GM23338 (cell line): ENCODE measurements around the gene FLNB. TPM values are rescaled to one million over a fixed set of nuclear protein-coding genes. Genes with fewer than 3 reads are reported as not detected.

ENCODE experiments used
- ATAC-seq: fragments of 200-7000 bp; cut with Tn5 transposase; 3 replicates; pipeline ENCODE4 v1.9.1; 2020
- DNase-seq: peaks from one replicate; pipeline ENCODE4 v3.0.0-alpha.2; 2015; ENCODE audit warnings: low spot score
- H2AFZ ChIP-seq: fragments of 200-600 bp; sonication (generic); 2 replicates; pipeline ENCODE4 v1.8.0; 2016; ENCODE audit warnings: antibody characterized with exemption, mild to moderate bottlenecking, moderate library complexity
- H3F3A ChIP-seq: fragments of 200-600 bp; sonication (generic); replicated peaks from 2 replicates; pipeline ENCODE4 v1.8.0; 2017; ENCODE audit warnings: antibody characterized with exemption, mixed run types, low read depth
- H3K27ac ChIP-seq: fragments of 200-600 bp; sonication (generic); 2 replicates; pipeline ENCODE4 v1.6.1; 2016; ENCODE audit warnings: low read depth
- H3K27me3 ChIP-seq: fragments of 200-600 bp; sonication (generic); 2 replicates; pipeline ENCODE4 v1.8.0; 2016; ENCODE audit warnings: mild to moderate bottlenecking, mixed run types, moderate library complexity; ENCODE audit not compliant: insufficient read depth
- H3K36me3 ChIP-seq: fragments of 200-600 bp; sonication (generic); 2 replicates; pipeline ENCODE4 v1.8.0; 2016; ENCODE audit warnings: mild to moderate bottlenecking; ENCODE audit not compliant: insufficient read depth
- H3K4me1 ChIP-seq: fragments of 200-600 bp; sonication (generic); 2 replicates; pipeline ENCODE4 v1.8.0; 2016; ENCODE audit warnings: mild to moderate bottlenecking, moderate library complexity; ENCODE audit not compliant: insufficient read depth
- H3K4me2 ChIP-seq: fragments of 200-600 bp; sonication (generic); 2 replicates; pipeline ENCODE4 v1.7.1; 2017; ENCODE audit warnings: mixed run types
- H3K4me3 ChIP-seq: fragments of 200-600 bp; sonication (generic); 2 replicates; pipeline ENCODE4 v1.6.1; 2016; ENCODE audit warnings: mixed run types
- H3K79me2 ChIP-seq: fragments of 200-600 bp; sonication (generic); replicated peaks from 2 replicates; pipeline ENCODE4 v1.8.0; 2017; ENCODE audit warnings: mild to moderate bottlenecking; ENCODE audit not compliant: insufficient read depth
- H3K9me2 ChIP-seq: fragments of 200-600 bp; sonication (generic); 2 replicates; pipeline ENCODE4 v1.8.0; 2017; ENCODE audit not compliant: insufficient read depth
- H4K20me1 ChIP-seq: fragments of 200-600 bp; sonication (generic); replicated peaks from 2 replicates; pipeline ENCODE4 v1.8.0; 2017; ENCODE audit warnings: mild to moderate bottlenecking; ENCODE audit not compliant: insufficient read depth
- H3K27ac Mint-ChIP-seq: 2 replicates; pipeline ENCODE4 v1.8.0; 2020; ENCODE audit warnings: inconsistent platforms, mild to moderate bottlenecking, moderate library complexity, mixed read lengths
- H3K27me3 Mint-ChIP-seq: 3 replicates; pipeline ENCODE4 v1.8.0; 2022; ENCODE audit warnings: low read depth, mild to moderate bottlenecking, moderate library complexity, mixed read lengths, inconsistent platforms; ENCODE audit not compliant: insufficient read depth, poor library complexity
- H3K36me3 Mint-ChIP-seq: 3 replicates; pipeline ENCODE4 v1.8.0; 2021; ENCODE audit warnings: low read depth, mild to moderate bottlenecking, inconsistent platforms, moderate library complexity, mixed read lengths
- H3K4me1 Mint-ChIP-seq: 3 replicates; pipeline ENCODE4 v1.8.0; 2020; ENCODE audit warnings: mild to moderate bottlenecking, inconsistent platforms, mixed read lengths
- H3K4me3 Mint-ChIP-seq: 3 replicates; pipeline ENCODE4 v1.8.0; 2021; ENCODE audit warnings: moderate library complexity, mild to moderate bottlenecking, inconsistent platforms, mixed read lengths
- H3K9me3 Mint-ChIP-seq: 3 replicates; pipeline ENCODE4 v1.8.0; 2020; ENCODE audit warnings: moderate library complexity, mild to moderate bottlenecking, inconsistent platforms, mixed read lengths
- ETS1 ChIP-seq: IDR thresholded peaks from 2 replicates; pipeline ENCODE4 v1.6.1; 2016; ENCODE audit warnings: antibody characterized with exemption
- EZH2 ChIP-seq: fragments of 200-600 bp; sonication (generic); IDR thresholded peaks from one replicate; pipeline ENCODE4 v1.8.0; 2017; ENCODE audit warnings: antibody characterized with exemption, mild to moderate bottlenecking, low read depth; ENCODE audit not compliant: unreplicated experiment
- EZH2phosphoT487 ChIP-seq: fragments of 200-600 bp; sonication (generic); IDR thresholded peaks from one replicate; pipeline ENCODE4 v1.8.1; 2018; ENCODE audit warnings: antibody characterized with exemption; ENCODE audit not compliant: unreplicated experiment
- JUNB ChIP-seq: IDR thresholded peaks from one replicate; pipeline ENCODE4 v1.6.1; 2016; ENCODE audit warnings: antibody characterized with exemption; ENCODE audit not compliant: unreplicated experiment
- NANOG ChIP-seq: IDR thresholded peaks from 2 replicates; pipeline ENCODE4 v1.6.1; 2016; ENCODE audit warnings: antibody characterized with exemption, borderline replicate concordance
- STAT1 ChIP-seq: IDR thresholded peaks from one replicate; pipeline ENCODE4 v1.6.1; 2016; ENCODE audit warnings: antibody characterized with exemption; ENCODE audit not compliant: unreplicated experiment
- ZNF114 ChIP-seq: fragments of 250-450 bp; sonication (Bioruptor Pico); IDR thresholded peaks from 2 replicates; pipeline ENCODE4 v1.5.0; 2020; ENCODE audit warnings: mild to moderate bottlenecking, moderate library complexity
- ZNF331 ChIP-seq: fragments of 250-450 bp; sonication (Bioruptor Pico); IDR thresholded peaks from 2 replicates; pipeline ENCODE4 v1.5.0; 2020; ENCODE audit warnings: low read depth, mild to moderate bottlenecking, moderate library complexity
- polyA plus RNA-seq: library from polyadenylated mRNA; unstranded; fragments of >200 nt; fragmentation: Nextera tagmentation; extraction: Ambion mirVana; gene quantifications from 2 replicates; pipeline ENCODE4 v1.2.1, GENCODE V29; 2016
- total RNA-seq: library from RNA; depleted of rRNA; stranded (reverse); fragments of >200 nt; shearing (Covaris generic); gene quantifications from 2 replicates; pipeline ENCODE4 v1.2.3, GENCODE V29; 2014
- TF ChIP-seq, protein P1 (sequence below), 2 experiments: fragments of 200-600 bp in 1 of 2; sonication (generic) in 1 of 2; conservative IDR thresholded peaks; 2 replicates each; pipeline versions ENCODE4 v1.5.1 to v1.6.1; 2016 to 2017; ENCODE audit warnings: antibody characterized with exemption in 2 of 2, low read depth in 2 of 2, mild to moderate bottlenecking in 2 of 2, moderate library complexity in 1 of 2
- TF ChIP-seq, protein P2 (sequence below): fragments of 250-450 bp; sonication (Bioruptor Pico); IDR thresholded peaks from 2 replicates; pipeline ENCODE4 v1.5.0; 2020; ENCODE audit warnings: mild to moderate bottlenecking, moderate library complexity

Gene FLNB
- total and polyA plus RNA-seq, 2 experiments from 2014 or later, result 39.7 to 179 TPM

- Histone ChIP-seq H3K4me3 (no peak overlapping the region), H3K27me3 (no peaks in the 10 kb centered on the region), H3F3A (no peaks in the 10 kb centered on the region), H3K9me2 (no peaks in the 10 kb centered on the region), H3K4me1 (no peaks in the 10 kb centered on the region), H3K79me2 (no peaks in the 10 kb centered on the region; the same call in 1 of the 2 replicates), H3K27ac (no peak overlapping the region), H4K20me1 (peaks cover 7% of the 10 kb centered on the region), H3K4me2 (no peak overlapping the region), H3K36me3 (peaks cover 35% of the 10 kb centered on the region), H2AFZ (no peak overlapping the region)
- TF ChIP-seq, protein P1, sequence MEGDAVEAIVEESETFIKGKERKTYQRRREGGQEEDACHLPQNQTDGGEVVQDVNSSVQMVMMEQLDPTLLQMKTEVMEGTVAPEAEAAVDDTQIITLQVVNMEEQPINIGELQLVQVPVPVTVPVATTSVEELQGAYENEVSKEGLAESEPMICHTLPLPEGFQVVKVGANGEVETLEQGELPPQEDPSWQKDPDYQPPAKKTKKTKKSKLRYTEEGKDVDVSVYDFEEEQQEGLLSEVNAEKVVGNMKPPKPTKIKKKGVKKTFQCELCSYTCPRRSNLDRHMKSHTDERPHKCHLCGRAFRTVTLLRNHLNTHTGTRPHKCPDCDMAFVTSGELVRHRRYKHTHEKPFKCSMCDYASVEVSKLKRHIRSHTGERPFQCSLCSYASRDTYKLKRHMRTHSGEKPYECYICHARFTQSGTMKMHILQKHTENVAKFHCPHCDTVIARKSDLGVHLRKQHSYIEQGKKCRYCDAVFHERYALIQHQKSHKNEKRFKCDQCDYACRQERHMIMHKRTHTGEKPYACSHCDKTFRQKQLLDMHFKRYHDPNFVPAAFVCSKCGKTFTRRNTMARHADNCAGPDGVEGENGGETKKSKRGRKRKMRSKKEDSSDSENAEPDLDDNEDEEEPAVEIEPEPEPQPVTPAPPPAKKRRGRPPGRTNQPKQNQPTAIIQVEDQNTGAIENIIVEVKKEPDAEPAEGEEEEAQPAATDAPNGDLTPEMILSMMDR (conservative IDR thresholded peaks at IDR 0.05; ENCODE audit: low read depth in 2 of 2), result no peak
- TF ChIP-seq, protein P2, sequence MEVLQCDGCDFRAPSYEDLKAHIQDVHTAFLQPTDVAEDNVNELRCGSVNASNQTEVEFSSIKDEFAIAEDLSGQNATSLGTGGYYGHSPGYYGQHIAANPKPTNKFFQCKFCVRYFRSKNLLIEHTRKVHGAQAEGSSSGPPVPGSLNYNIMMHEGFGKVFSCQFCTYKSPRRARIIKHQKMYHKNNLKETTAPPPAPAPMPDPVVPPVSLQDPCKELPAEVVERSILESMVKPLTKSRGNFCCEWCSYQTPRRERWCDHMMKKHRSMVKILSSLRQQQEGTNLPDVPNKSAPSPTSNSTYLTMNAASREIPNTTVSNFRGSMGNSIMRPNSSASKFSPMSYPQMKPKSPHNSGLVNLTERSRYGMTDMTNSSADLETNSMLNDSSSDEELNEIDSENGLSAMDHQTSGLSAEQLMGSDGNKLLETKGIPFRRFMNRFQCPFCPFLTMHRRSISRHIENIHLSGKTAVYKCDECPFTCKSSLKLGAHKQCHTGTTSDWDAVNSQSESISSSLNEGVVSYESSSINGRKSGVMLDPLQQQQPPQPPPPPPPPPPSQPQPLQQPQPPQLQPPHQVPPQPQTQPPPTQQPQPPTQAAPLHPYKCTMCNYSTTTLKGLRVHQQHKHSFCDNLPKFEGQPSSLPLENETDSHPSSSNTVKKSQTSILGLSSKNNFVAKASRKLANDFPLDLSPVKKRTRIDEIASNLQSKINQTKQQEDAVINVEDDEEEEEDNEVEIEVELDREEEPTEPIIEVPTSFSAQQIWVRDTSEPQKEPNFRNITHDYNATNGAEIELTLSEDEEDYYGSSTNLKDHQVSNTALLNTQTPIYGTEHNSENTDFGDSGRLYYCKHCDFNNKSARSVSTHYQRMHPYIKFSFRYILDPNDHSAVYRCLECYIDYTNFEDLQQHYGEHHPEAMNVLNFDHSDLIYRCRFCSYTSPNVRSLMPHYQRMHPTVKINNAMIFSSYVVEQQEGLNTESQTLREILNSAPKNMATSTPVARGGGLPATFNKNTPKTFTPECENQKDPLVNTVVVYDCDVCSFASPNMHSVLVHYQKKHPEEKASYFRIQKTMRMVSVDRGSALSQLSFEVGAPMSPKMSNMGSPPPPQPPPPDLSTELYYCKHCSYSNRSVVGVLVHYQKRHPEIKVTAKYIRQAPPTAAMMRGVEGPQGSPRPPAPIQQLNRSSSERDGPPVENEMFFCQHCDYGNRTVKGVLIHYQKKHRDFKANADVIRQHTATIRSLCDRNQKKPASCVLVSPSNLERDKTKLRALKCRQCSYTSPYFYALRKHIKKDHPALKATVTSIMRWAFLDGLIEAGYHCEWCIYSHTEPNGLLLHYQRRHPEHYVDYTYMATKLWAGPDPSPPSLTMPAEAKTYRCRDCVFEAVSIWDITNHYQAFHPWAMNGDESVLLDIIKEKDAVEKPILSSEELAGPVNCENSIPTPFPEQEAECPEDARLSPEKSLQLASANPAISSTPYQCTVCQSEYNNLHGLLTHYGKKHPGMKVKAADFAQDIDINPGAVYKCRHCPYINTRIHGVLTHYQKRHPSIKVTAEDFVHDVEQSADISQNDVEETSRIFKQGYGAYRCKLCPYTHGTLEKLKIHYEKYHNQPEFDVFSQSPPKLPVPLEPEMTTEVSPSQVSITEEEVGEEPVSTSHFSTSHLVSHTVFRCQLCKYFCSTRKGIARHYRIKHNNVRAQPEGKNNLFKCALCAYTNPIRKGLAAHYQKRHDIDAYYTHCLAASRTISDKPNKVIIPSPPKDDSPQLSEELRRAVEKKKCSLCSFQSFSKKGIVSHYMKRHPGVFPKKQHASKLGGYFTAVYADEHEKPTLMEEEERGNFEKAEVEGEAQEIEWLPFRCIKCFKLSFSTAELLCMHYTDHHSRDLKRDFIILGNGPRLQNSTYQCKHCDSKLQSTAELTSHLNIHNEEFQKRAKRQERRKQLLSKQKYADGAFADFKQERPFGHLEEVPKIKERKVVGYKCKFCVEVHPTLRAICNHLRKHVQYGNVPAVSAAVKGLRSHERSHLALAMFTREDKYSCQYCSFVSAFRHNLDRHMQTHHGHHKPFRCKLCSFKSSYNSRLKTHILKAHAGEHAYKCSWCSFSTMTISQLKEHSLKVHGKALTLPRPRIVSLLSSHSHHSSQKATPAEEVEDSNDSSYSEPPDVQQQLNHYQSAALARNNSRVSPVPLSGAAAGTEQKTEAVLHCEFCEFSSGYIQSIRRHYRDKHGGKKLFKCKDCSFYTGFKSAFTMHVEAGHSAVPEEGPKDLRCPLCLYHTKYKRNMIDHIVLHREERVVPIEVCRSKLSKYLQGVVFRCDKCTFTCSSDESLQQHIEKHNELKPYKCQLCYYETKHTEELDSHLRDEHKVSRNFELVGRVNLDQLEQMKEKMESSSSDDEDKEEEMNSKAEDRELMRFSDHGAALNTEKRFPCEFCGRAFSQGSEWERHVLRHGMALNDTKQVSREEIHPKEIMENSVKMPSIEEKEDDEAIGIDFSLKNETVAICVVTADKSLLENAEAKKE (CRISPR knock-in tag), result no peak
- TF ChIP-seq JUNB (no peak), ZNF114 (no peak), EZH2phosphoT487 (no peak), NANOG (no peak), ZNF331 (CRISPR knock-in tag) (no peak), EZH2 (no peak), STAT1 (no peak), ETS1 (no peak)
- Mint-ChIP-seq H3K9me3 (no peaks in the 10 kb centered on the region), H3K4me1 (no peaks in the 10 kb centered on the region), H3K4me3 (no peak overlapping the region), H3K27ac (no peak overlapping the region; the same call in 1 of the 2 replicates), H3K27me3 (peaks cover 1% of the 10 kb centered on the region), H3K36me3 (peaks cover 65% of the 10 kb centered on the region)
- ATAC-seq (no peak), DNase-seq (no peak)
These were observed 108.8 kb downstream of the FLNB start for GRCh38 chr3:58116985-58117384.
